Gastrocnemius medialis (tissue), 4 donors: Measurements from ENCODE around the gene SIAE. TPM values are rescaled to one million over a fixed set of nuclear protein-coding genes. Genes with fewer than 3 reads are reported as not detected.

ENCODE experiments used
- ATAC-seq, 2 donors: fragments of 150-250 bp; one replicate each; pipeline ENCODE4 v1.9.1; 2016
- DNase-seq, 2 donors: peaks; one replicate each; pipeline ENCODE4 v3.0.0-alpha.2; 2019
- H3K27ac ChIP-seq, 4 donors: fragments of 200-600 bp; sonication (generic); 1 replicate in 1 of 4; 2 replicates in 3 of 4; pipeline ENCODE4 v1.5.1; 2016 to 2018; ENCODE audit warnings: mild to moderate bottlenecking in 2 of 4, moderate library complexity in 1 of 4
- H3K27me3 ChIP-seq, 3 donors: fragments of 200-600 bp; sonication (generic) in 2 of 3; 1 replicate in 1 of 3; 2 replicates in 2 of 3; pipeline versions ENCODE4 v1.5.1 to v1.6.0; 2016 to 2019; ENCODE audit warnings: mild to moderate bottlenecking in 1 of 3, moderate library complexity in 1 of 3
- H3K36me3 ChIP-seq, 2 donors: fragments of 200-600 bp; sonication (generic) in 1 of 2; one replicate each; pipeline ENCODE4 v1.5.1; 2017 to 2018
- H3K4me1 ChIP-seq, 2 donors: fragments of 200-600 bp; sonication (generic) in 1 of 2; one replicate each; pipeline ENCODE4 v1.5.1; 2016 to 2017; ENCODE audit warnings: mild to moderate bottlenecking in 2 of 2
- H3K4me3 ChIP-seq, 4 donors: fragments of 200-600 bp; sonication (generic) in 3 of 4; 1 replicate in 1 of 4; 2 replicates in 3 of 4; pipeline ENCODE4 v1.5.1; 2016 to 2019; ENCODE audit warnings: mild to moderate bottlenecking in 2 of 4
- H3K9me3 ChIP-seq, 3 donors: fragments of 200-600 bp; sonication (generic) in 2 of 3; 1 replicate in 1 of 3; 2 replicates in 2 of 3; pipeline ENCODE4 v1.5.1; 2016 to 2019
- POLR2A ChIP-seq, 2 donors: fragments of 450-650 bp; IDR thresholded peaks; one replicate each; pipeline ENCODE4 v1.6.1; 2017; ENCODE audit warnings: antibody characterized with exemption in 2 of 2, mild to moderate bottlenecking in 2 of 2, moderate library complexity in 2 of 2
- in situ Hi-C, 4 donors: fragments of 200-750 bp; cut with MboI; loops; one replicate each; pipeline versions ENCODE4 v1.15.0 to v1.8.0; 2017; ENCODE audit warnings: low sequenced_read_pairs in 4 of 4
- intact Hi-C: fragments of 100-400 bp; cut with DNase I; formaldehyde crosslinking; loops from one replicate; pipeline ENCODE4 v1.15.1; 2023; ENCODE audit warnings: low total_unique reads
- total RNA-seq, 4 donors: library from RNA; depleted of rRNA; stranded (reverse); fragments of >200 nt; gene quantifications; one replicate each; pipeline versions ENCODE4 v1.1.0 to v1.2.3, GENCODE V29; 2016
- TF ChIP-seq, protein P1 (sequence below), 5 experiments: fragments of 450-650 bp in 3 of 5; fragments of 200-600 bp in 2 of 5; sonication (generic) in 2 of 5; IDR thresholded peaks in 4 of 5; conservative IDR thresholded peaks in 1 of 5; 1 replicate in 4 of 5; 2 replicates in 1 of 5; pipeline ENCODE4 v1.5.1; 2016 to 2019; ENCODE audit warnings: antibody characterized with exemption in 5 of 5, mild to moderate bottlenecking in 3 of 5, moderate library complexity in 3 of 5

SIAE gene
- total RNA-seq, 4 donors from 2014 or later = 8.2 to 12.7 (median 10.1) TPM

DNA sequence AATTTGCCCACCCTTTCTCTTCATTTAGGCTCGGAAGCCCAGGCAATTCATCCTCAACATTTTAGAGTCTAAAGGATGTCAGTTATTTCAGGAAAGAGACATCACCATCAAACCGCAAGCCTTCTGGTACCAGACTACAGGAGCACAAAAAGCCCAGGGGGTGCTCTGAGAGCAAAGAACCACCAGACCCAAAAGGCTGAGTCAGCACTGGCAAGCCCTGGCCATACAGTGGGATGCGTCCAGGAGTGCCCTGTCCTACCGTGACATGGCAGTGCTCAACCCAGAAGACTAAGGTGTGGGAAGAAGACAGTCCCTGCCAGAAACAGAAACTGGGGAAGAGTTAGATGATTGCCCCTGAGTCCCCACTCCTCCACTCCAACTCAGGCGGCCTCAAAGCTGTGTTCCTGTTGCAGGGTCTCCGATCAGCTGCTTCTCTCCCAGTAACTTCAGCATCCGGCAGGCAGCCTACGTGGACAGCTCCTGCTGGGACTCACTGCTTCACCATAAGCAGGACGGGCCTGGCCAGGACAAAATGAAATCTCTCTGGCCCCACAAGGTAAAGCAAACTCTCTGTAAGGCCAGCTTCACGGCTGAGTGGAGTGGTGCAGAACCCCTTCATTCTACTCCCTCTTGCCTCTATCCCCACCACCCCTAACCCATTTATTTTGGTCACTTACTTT is 60.8 kb downstream of the SIAE start:
- no peak overlapping the region for H3K27ac ChIP-seq
- no peak for ATAC-seq
- no peaks in the 10 kb centered on the region for H3K9me3 ChIP-seq
- TF ChIP-seq, protein P1, sequence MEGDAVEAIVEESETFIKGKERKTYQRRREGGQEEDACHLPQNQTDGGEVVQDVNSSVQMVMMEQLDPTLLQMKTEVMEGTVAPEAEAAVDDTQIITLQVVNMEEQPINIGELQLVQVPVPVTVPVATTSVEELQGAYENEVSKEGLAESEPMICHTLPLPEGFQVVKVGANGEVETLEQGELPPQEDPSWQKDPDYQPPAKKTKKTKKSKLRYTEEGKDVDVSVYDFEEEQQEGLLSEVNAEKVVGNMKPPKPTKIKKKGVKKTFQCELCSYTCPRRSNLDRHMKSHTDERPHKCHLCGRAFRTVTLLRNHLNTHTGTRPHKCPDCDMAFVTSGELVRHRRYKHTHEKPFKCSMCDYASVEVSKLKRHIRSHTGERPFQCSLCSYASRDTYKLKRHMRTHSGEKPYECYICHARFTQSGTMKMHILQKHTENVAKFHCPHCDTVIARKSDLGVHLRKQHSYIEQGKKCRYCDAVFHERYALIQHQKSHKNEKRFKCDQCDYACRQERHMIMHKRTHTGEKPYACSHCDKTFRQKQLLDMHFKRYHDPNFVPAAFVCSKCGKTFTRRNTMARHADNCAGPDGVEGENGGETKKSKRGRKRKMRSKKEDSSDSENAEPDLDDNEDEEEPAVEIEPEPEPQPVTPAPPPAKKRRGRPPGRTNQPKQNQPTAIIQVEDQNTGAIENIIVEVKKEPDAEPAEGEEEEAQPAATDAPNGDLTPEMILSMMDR (IDR thresholded peaks at IDR 0.05 in 4 of 5, conservative IDR thresholded peaks at IDR 0.05 in 1 of 5) = no peak
- no peaks in the 10 kb centered on the region for H3K36me3 ChIP-seq
- peaks cover 0 to 6% (median 0%) of the 10 kb centered on the region in 3 donors for H3K27me3 ChIP-seq
- DNase-seq = no peak
- intact Hi-C loops (no loop called here), in situ Hi-C loops (no loop called here)
- no peaks in the 10 kb centered on the region for H3K4me1 ChIP-seq
- no peak overlapping the region for H3K4me3 ChIP-seq

DNA sequence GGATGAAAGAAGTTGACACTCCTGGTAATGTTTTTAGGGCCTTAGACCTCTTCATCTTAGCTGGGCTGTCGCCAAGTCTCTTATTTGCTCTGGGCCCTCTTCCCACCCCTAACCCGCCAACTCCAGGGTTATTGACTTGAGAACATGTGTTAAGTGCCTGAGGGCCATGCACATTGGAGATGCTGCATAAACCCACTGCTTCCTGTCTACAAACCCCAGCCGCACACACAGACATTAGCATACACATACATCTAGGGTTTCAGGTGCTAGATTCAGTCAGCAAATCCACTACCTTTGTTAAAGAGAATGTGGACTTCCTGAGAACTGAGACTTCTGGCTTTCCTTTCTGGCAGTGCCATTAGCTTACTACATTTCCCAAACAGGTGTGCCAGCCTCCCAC is 61.5 kb downstream of the SIAE start:
- TF ChIP-seq, protein P1 (IDR thresholded peaks at IDR 0.05 in 4 of 5, conservative IDR thresholded peaks at IDR 0.05 in 1 of 5) = no peak
- no peak for TF ChIP-seq POLR2A (IDR thresholded peaks at IDR 0.05)
- ATAC-seq (no peak), DNase-seq (no peak)
- H3K9me3 ChIP-seq = no peaks in the 10 kb centered on the region
- in situ Hi-C loops = no loop called here
- H3K27ac ChIP-seq = no peak overlapping the region
- no peaks in the 10 kb centered on the region for H3K4me1 ChIP-seq
- H3K4me3 ChIP-seq = no peak overlapping the region
- intact Hi-C loops = no loop called here
- H3K27me3 ChIP-seq = peaks cover 0 to 6% (median 0%) of the 10 kb centered on the region in 3 donors
- no peaks in the 10 kb centered on the region for H3K36me3 ChIP-seq

DNA sequence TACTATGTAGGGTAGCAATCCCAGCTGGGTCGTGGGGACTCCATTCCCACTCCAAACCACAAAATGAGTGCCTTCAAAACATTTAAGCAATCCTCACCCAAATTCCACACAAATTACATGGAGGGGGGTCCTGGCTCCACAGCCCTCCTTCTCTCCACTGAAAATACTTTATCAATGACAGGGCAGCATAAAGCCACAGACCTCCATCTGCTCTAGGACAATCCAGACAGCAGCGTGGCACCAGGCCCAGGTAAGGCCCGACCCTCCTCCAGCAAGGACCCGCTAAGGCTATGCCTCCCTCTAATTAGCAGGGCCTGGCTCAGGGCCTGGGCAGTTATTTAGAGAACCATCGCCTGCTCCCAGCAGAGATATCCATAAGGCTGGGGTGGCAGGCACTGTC is 62.5 kb downstream of the SIAE start, which contains the start of gene PANX3:
PANX3 (plus strand) TSS at position 365 of the 400 bp plus-strand sequence. CDS start 129 bp downstream, outside the sequence.
- no peaks in the 10 kb centered on the region for H3K4me1 ChIP-seq
- no peaks in the 10 kb centered on the region for H3K9me3 ChIP-seq
- in situ Hi-C loops (no loop called here), intact Hi-C loops (no loop called here)
- H3K27me3 ChIP-seq = peaks cover 0 to 6% (median 0%) of the 10 kb centered on the region in 3 donors
- H3K27ac ChIP-seq = no peak within 1 kb of the TSS
- H3K4me3 ChIP-seq = no peak within 1 kb of the TSS
- H3K36me3 ChIP-seq = no peaks in the 10 kb centered on the region
- DNase-seq (no peak), ATAC-seq (no peak)
- no peak for TF ChIP-seq POLR2A (IDR thresholded peaks at IDR 0.05)
- TF ChIP-seq, protein P1 (IDR thresholded peaks at IDR 0.05 in 4 of 5, conservative IDR thresholded peaks at IDR 0.05 in 1 of 5) = no peak

DNA sequence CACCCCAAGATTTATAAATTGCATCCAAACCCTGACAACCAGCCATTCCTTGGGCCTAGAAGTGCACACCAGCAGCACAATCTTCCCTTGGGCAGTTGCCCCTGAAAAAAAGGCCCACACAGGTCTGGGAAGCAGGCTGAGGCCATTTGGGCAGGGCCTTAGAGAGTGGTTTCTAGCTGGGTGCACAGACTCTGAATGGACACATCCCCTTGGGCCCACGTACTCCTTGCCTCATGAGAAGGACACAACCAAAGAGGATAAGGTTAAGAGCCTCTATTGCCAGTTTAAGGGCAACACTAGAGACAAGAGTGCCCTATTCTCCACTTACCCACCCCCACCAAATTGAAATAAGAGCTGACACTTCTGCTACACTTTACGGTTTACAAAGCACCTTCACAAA is 63.2 kb downstream of the SIAE start:
- Histone ChIP-seq H3K27ac (no peak overlapping the region), H3K4me3 (no peak overlapping the region), H3K9me3 (no peaks in the 10 kb centered on the region), H3K27me3 (peaks cover 0 to 3% (median 0%) of the 10 kb centered on the region in 3 donors), H3K4me1 (no peaks in the 10 kb centered on the region), H3K36me3 (no peaks in the 10 kb centered on the region)
- ATAC-seq = no peak
- intact Hi-C loops (no loop called here), in situ Hi-C loops (no loop called here)
- TF ChIP-seq, protein P1 (IDR thresholded peaks at IDR 0.05 in 4 of 5, conservative IDR thresholded peaks at IDR 0.05 in 1 of 5) = no peak
- TF ChIP-seq POLR2A (IDR thresholded peaks at IDR 0.05) = no peak
- no peak for DNase-seq
